ENCODE measurements around the gene SCUBE1. TPM values are rescaled to one million over a fixed set of nuclear protein-coding genes. Genes with fewer than 3 reads are reported as not detected.
A peak's percentile ranks its signal among the peaks of the same experiment; 100 is the strongest.

Gene SCUBE1
- total and polyA plus RNA-seq, 4 experiments from 2014 or later, result not detected

DNA sequence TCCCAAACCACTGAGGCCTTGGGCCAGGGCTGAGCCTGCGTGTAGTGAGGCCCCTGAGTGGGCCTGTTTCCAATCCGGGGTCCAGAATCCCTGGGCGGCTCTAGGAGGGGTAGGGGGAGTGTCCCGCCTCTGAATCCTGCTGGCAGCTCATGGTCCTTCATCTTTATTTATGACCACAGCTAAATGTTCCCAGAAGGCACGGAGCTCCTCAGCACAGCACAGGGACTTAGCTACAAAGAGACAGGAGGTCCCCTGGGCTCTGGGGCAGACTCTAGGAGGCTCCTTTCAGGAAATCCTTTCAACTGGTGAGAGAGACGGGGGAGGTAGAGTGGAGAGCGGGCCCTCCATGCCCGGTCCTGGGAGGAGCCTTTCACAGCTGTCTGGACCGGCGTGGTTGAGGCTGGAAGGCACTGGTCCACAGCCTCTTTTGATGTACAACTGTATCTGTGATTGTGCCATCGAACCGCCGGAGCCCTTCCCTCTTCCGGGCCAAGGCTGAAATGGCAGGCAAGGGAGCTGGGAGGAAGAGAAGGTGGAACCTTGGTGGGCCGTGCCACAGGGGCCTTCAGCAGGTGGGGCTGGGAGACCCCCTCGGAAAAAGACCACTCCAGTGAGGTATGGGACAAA, 46.8 kb downstream of the SCUBE1 start:
- Mint-ChIP-seq H3K4me3 (no peak overlapping the region), H3K36me3 (no peaks in the 10 kb centered on the region), H3K27me3 (no peaks in the 10 kb centered on the region), H3K9me3 (no peaks in the 10 kb centered on the region), H3K4me1 (peaks cover 0 to 2% (median 0%) of the 10 kb centered on the region in 4 donors), H3K27ac (no peak overlapping the region)
- POLR2A ChIA-PET (ENCODE audit: partially characterized antibody), result no interaction called here
- no peaks in the 10 kb centered on the region for H3K9me3 ChIP-seq (ENCODE audit: control insufficient read depth in 1 of 2, low read length in 2 of 2)
- no peak overlapping the region for H3K27ac ChIP-seq (ENCODE audit: low read depth, low read length)
- no peaks in the 10 kb centered on the region for H3K27me3 ChIP-seq (ENCODE audit: insufficient read depth, low read length)
- intact Hi-C loops (cut with micrococcal nuclease), result no loop called here
- CTCF ChIA-PET (ENCODE audit: partially characterized antibody), result no interaction called here
- H3K36me3 ChIP-seq (ENCODE audit: insufficient read depth, low read length), result no peaks in the 10 kb centered on the region
- H3K4me1 ChIP-seq (ENCODE audit: insufficient read depth, low read length), result no peaks in the 10 kb centered on the region
- no peak for DNase-seq
- no peak overlapping the region for H3K4me3 ChIP-seq (ENCODE audit: low read length in 2 of 2)

DNA sequence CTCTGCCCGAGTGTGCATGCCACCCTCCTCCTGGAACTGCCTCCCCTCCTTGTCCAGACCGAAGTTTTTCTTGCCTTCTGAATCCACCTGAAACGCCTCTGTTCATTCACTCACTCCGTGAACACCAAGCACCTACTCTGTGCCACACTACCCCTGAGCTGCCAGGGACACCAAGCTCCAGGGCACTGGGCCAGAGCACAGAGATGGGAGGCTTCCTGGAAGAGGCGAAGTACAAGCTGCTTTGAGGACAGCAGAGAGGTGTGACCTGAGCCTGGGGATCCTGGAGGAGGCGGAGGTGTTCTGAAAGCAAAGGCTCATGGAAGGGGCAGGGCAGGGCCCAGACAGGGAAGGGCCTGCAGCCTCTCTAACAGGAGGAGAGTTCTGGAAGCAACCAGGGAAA, 47.5 kb downstream of the SCUBE1 start:
- H3K36me3 Mint-ChIP-seq, result no peaks in the 10 kb centered on the region
- Histone ChIP-seq H3K4me3 (ENCODE audit: low read length in 2 of 2) (no peak overlapping the region), H3K27me3 (ENCODE audit: insufficient read depth, low read length) (no peaks in the 10 kb centered on the region), H3K9me3 (ENCODE audit: control insufficient read depth in 1 of 2, low read length in 2 of 2) (no peaks in the 10 kb centered on the region), H3K4me1 (ENCODE audit: insufficient read depth, low read length) (no peaks in the 10 kb centered on the region), H3K36me3 (ENCODE audit: insufficient read depth, low read length) (no peaks in the 10 kb centered on the region), H3K27ac (ENCODE audit: low read depth, low read length) (no peak overlapping the region)
- no peaks in the 10 kb centered on the region for H3K27me3 Mint-ChIP-seq
- no peak for DNase-seq
- POLR2A ChIA-PET (ENCODE audit: partially characterized antibody), result no interaction called here
- H3K4me1 Mint-ChIP-seq, result peaks cover 0 to 2% (median 0%) of the 10 kb centered on the region in 4 donors
- no peak overlapping the region for H3K4me3 Mint-ChIP-seq
- CTCF ChIA-PET (ENCODE audit: partially characterized antibody), result no interaction called here
- no peaks in the 10 kb centered on the region for H3K9me3 Mint-ChIP-seq
- H3K27ac Mint-ChIP-seq, result no peak overlapping the region
- intact Hi-C loops (cut with micrococcal nuclease), result no loop called here

DNA sequence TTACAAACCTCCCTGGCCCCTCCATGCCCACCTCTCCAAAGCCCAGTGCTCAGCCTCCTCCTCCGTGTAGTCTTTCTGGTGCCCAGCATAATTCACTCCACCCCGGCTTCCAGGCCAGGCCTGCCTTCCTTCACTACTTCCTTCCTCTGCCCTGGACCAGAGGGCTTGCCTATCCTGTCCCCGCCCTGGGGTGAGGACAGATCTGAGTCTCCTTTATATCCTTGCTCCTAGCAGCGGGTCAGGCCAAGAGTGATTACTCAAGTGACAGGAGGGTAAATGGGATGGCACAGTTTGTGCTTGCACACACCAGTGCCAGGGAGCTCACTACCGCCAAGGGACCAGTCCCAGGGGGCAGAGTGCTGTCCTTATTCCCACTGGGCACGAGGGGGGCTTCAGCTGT, 48.0 kb downstream of the SCUBE1 start:
- DNase-seq, result no peak
- Histone ChIP-seq H3K27me3 (ENCODE audit: insufficient read depth, low read length) (no peaks in the 10 kb centered on the region), H3K9me3 (ENCODE audit: control insufficient read depth in 1 of 2, low read length in 2 of 2) (no peaks in the 10 kb centered on the region), H3K4me3 (ENCODE audit: low read length in 2 of 2) (no peak overlapping the region), H3K36me3 (ENCODE audit: insufficient read depth, low read length) (no peaks in the 10 kb centered on the region), H3K27ac (ENCODE audit: low read depth, low read length) (no peak overlapping the region), H3K4me1 (ENCODE audit: insufficient read depth, low read length) (no peaks in the 10 kb centered on the region)
- Mint-ChIP-seq H3K9me3 (no peaks in the 10 kb centered on the region), H3K4me1 (peaks cover 0 to 2% (median 0%) of the 10 kb centered on the region in 4 donors), H3K27me3 (no peaks in the 10 kb centered on the region), H3K36me3 (no peaks in the 10 kb centered on the region), H3K4me3 (no peak overlapping the region), H3K27ac (no peak overlapping the region)
- POLR2A ChIA-PET (ENCODE audit: partially characterized antibody), result no interaction called here
- CTCF ChIA-PET (ENCODE audit: partially characterized antibody), result no interaction called here
- intact Hi-C loops (cut with micrococcal nuclease), result no loop called here

DNA sequence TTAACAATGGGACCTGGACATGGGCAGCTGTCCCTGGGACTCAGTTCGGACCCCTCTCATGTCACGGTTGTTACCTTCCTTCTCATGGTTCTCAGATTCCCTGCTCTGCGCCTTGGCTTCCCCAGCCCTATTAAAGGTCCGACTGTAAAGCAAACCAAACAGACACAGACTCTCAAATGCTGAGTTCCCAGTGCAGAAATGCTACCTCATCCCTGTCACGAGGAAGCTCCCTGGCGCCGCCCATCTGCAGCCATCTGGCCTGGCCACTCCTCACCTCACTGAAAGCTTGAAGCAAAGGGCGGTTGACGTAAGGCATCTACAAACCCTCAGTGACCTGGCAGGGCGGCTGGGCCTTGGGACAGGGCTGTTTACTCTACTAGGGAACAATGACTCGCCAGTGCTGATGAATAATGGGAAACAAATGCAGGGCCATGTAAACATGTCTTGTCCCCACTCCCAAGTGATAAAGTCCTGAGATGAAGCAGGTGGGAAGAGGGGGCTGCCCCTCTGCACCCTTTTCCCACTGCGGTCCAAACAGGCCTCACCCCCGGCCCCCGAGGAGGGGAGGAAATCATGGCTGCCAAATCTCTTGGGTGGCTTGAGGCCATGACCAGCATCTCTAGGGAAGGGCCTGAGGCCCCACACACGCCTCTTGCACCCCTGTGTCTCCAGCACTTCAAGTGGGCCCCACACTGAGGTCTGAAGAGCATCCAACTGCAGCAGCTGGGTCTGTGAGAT, 49.3 kb downstream of the SCUBE1 start:
- Mint-ChIP-seq H3K4me1 (peaks cover 0 to 3% (median 0%) of the 10 kb centered on the region in 4 donors), H3K27me3 (no peaks in the 10 kb centered on the region), H3K27ac (no peak overlapping the region), H3K36me3 (no peaks in the 10 kb centered on the region), H3K4me3 (no peak overlapping the region), H3K9me3 (no peaks in the 10 kb centered on the region)
- Histone ChIP-seq H3K4me3 (ENCODE audit: low read length in 2 of 2) (no peak overlapping the region), H3K27ac (ENCODE audit: low read depth, low read length) (no peak overlapping the region), H3K27me3 (ENCODE audit: insufficient read depth, low read length) (no peaks in the 10 kb centered on the region), H3K9me3 (ENCODE audit: control insufficient read depth in 1 of 2, low read length in 2 of 2) (no peaks in the 10 kb centered on the region), H3K36me3 (ENCODE audit: insufficient read depth, low read length) (no peaks in the 10 kb centered on the region), H3K4me1 (ENCODE audit: insufficient read depth, low read length) (peaks cover 5% of the 10 kb centered on the region)
- ChIA-PET POLR2A (ENCODE audit: partially characterized antibody) (no interaction called here), CTCF (ENCODE audit: partially characterized antibody) (interaction anchor here (1.4 kb wide), 1 partner anchor 62 kb away, joined by 3 read pairs; no protein-coding TSS in a partner anchor)
- peak in 1 of 5 donors; percentile 24 for DNase-seq
- intact Hi-C loops (cut with micrococcal nuclease), result no loop called here

DNA sequence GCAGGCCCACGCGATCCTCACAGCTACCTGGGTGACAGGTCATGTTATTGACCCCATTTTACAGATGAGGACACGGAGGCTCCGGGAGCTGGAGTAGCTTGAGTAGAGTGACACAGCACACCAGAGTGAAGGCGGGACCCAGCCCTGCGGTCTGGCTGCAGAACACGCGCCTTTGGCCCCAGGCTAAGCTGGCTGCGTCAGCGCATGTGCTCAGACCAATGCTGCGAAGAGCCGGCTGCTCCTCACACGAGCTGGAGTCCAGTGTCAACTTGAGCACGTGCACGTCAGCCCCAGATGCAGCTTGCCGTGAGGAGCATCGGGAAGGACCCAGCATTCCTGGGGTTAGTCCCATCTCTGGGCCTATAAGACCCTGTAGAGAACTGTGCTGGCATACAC, 49.9 kb downstream of the SCUBE1 start:
- Mint-ChIP-seq H3K4me3 (no peak overlapping the region), H3K9me3 (no peaks in the 10 kb centered on the region), H3K27me3 (no peaks in the 10 kb centered on the region), H3K27ac (no peak overlapping the region), H3K4me1 (peaks cover 0 to 3% (median 0%) of the 10 kb centered on the region in 4 donors), H3K36me3 (no peaks in the 10 kb centered on the region)
- H3K36me3 ChIP-seq (ENCODE audit: insufficient read depth, low read length), result no peaks in the 10 kb centered on the region
- H3K27ac ChIP-seq (ENCODE audit: low read depth, low read length), result no peak overlapping the region
- H3K27me3 ChIP-seq (ENCODE audit: insufficient read depth, low read length), result no peaks in the 10 kb centered on the region
- ChIA-PET POLR2A (ENCODE audit: partially characterized antibody) (no interaction called here), CTCF (ENCODE audit: partially characterized antibody) (interaction anchor here (1.4 kb wide), 1 partner anchor 62 kb away, joined by 3 read pairs; no protein-coding TSS in a partner anchor)
- DNase-seq, result no peak
- intact Hi-C loops (cut with micrococcal nuclease), result no loop called here
- no peaks in the 10 kb centered on the region for H3K9me3 ChIP-seq (ENCODE audit: control insufficient read depth in 1 of 2, low read length in 2 of 2)
- H3K4me3 ChIP-seq (ENCODE audit: low read length in 2 of 2), result no peak overlapping the region
- peaks cover 5% of the 10 kb centered on the region for H3K4me1 ChIP-seq (ENCODE audit: insufficient read depth, low read length)

DNA sequence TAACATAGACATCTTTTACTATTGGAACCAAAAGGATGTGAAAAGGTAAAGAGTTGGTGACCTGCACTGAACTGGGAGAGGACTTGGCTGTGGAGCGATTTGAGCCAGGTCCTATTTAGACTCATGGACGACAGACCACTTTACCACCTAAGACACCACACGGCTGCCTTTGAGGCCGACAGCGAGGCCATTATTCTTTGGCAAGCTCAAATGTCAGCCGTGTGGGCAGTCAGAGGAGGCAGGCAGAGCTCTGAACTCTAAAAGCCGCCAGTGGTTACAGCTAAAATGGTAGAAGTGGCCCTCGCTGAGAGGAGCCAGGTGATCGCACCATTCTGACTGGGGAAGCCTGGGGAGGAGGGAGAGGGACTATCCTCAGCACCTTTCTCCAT, 50.5 kb downstream of the SCUBE1 start:
- Histone ChIP-seq H3K36me3 (ENCODE audit: insufficient read depth, low read length) (no peaks in the 10 kb centered on the region), H3K4me1 (ENCODE audit: insufficient read depth, low read length) (peaks cover 5% of the 10 kb centered on the region), H3K9me3 (ENCODE audit: control insufficient read depth in 1 of 2, low read length in 2 of 2) (no peaks in the 10 kb centered on the region), H3K4me3 (ENCODE audit: low read length in 2 of 2) (no peak overlapping the region), H3K27ac (ENCODE audit: low read depth, low read length) (no peak overlapping the region), H3K27me3 (ENCODE audit: insufficient read depth, low read length) (no peaks in the 10 kb centered on the region)
- Mint-ChIP-seq H3K4me1 (peaks cover 0 to 3% (median 0%) of the 10 kb centered on the region in 4 donors), H3K27me3 (no peaks in the 10 kb centered on the region), H3K4me3 (no peak overlapping the region), H3K36me3 (no peaks in the 10 kb centered on the region), H3K27ac (no peak overlapping the region), H3K9me3 (no peaks in the 10 kb centered on the region)
- POLR2A ChIA-PET (ENCODE audit: partially characterized antibody), result no interaction called here
- intact Hi-C loops (cut with micrococcal nuclease), result no loop called here
- CTCF ChIA-PET (ENCODE audit: partially characterized antibody), result interaction anchor here (1.4 kb wide), 1 partner anchor 61 kb away, joined by 3 read pairs; no protein-coding TSS in a partner anchor
- DNase-seq, result no peak

DNA sequence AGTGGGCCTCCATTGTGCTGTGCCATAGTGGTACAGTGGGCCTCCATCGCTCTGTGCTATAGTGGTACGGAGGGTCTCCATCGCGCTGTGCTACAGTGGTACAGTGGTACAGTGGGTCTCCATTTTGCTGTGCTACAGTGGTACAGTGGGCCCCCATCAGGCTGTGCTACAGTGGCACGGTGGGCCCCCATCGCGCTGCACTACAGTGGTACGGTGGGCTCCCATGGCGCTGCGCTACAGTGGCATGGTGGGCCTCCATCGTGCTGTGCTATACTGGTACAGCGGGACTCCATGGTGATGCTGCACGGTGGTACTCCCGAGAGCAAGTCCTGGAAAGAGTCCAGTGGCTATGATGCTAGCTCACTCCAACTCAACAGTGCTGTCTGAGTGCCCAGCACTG, 51.8 kb downstream of the SCUBE1 start:
- Histone ChIP-seq H3K9me3 (ENCODE audit: control insufficient read depth in 1 of 2, low read length in 2 of 2) (no peaks in the 10 kb centered on the region), H3K4me1 (ENCODE audit: insufficient read depth, low read length) (peaks cover 5% of the 10 kb centered on the region), H3K27me3 (ENCODE audit: insufficient read depth, low read length) (no peaks in the 10 kb centered on the region), H3K27ac (ENCODE audit: low read depth, low read length) (no peak overlapping the region), H3K36me3 (ENCODE audit: insufficient read depth, low read length) (no peaks in the 10 kb centered on the region), H3K4me3 (ENCODE audit: low read length in 2 of 2) (no peak overlapping the region)
- intact Hi-C loops (cut with micrococcal nuclease), result no loop called here
- DNase-seq, result no peak
- Mint-ChIP-seq H3K9me3 (no peaks in the 10 kb centered on the region), H3K4me3 (no peak overlapping the region), H3K36me3 (no peaks in the 10 kb centered on the region), H3K27ac (no peak overlapping the region), H3K27me3 (no peaks in the 10 kb centered on the region), H3K4me1 (peaks cover 0 to 3% (median 0%) of the 10 kb centered on the region in 4 donors)
- POLR2A ChIA-PET (ENCODE audit: partially characterized antibody), result no interaction called here
- CTCF ChIA-PET (ENCODE audit: partially characterized antibody), result no interaction called here

All from CD4-positive, alpha-beta memory T cell (primary cell).